Liver (tissue), 3 donors: ENCODE results near the gene UBD.

Experiments used
- RAD21 ChIP-seq, 2 donors: IDR thresholded peaks; 2 replicates each; pipeline ENCODE4 v1.6.1; 2016; ENCODE audit warnings: antibody characterized with exemption in 2 of 2, mild to moderate bottlenecking in 2 of 2
- RXRA ChIP-seq, 2 donors: IDR thresholded peaks; 2 replicates each; pipeline ENCODE4 v1.6.1; 2017 to 2018; ENCODE audit warnings: antibody characterized with exemption in 2 of 2, mild to moderate bottlenecking in 1 of 2
- TF ChIP-seq, protein P1 (sequence below): fragments of 150-350 bp; IDR thresholded peaks from 2 replicates; pipeline ENCODE4 v1.5.1; 2017; ENCODE audit warnings: improper control_type of control experiment, low read depth, low read length; ENCODE audit not compliant: missing input control
- donor health status: healthy.
- donor health status: healthy.

DNA sequence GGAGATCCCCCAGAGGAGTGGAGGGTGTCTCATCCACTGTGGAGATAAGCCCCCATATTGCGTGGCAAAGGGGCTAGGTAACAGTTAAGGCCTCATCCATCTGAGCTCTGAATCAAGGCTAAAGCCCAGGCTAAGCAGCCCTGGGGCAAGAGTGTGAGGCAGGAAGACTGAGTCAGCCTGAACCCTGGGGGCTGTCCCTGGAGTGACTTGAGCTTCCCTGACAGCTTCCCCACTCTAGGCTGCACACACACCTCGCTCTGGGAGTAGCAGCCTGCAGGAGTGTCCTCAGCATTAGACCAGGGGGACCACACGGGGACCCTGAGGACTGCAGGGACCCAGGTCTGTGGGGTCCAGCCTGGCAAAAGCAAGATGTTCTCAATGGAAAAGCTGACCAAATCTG, 27.9 kb downstream of the UBD start:
- TF ChIP-seq, protein P1, sequence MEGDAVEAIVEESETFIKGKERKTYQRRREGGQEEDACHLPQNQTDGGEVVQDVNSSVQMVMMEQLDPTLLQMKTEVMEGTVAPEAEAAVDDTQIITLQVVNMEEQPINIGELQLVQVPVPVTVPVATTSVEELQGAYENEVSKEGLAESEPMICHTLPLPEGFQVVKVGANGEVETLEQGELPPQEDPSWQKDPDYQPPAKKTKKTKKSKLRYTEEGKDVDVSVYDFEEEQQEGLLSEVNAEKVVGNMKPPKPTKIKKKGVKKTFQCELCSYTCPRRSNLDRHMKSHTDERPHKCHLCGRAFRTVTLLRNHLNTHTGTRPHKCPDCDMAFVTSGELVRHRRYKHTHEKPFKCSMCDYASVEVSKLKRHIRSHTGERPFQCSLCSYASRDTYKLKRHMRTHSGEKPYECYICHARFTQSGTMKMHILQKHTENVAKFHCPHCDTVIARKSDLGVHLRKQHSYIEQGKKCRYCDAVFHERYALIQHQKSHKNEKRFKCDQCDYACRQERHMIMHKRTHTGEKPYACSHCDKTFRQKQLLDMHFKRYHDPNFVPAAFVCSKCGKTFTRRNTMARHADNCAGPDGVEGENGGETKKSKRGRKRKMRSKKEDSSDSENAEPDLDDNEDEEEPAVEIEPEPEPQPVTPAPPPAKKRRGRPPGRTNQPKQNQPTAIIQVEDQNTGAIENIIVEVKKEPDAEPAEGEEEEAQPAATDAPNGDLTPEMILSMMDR = no peak
- TF ChIP-seq RAD21 (IDR thresholded peaks at IDR 0.05) = no peak
- TF ChIP-seq RXRA (IDR thresholded peaks at IDR 0.05) = no peak
